ENCODE data around the gene OR8D1.

OR8D1 gene

DNA sequence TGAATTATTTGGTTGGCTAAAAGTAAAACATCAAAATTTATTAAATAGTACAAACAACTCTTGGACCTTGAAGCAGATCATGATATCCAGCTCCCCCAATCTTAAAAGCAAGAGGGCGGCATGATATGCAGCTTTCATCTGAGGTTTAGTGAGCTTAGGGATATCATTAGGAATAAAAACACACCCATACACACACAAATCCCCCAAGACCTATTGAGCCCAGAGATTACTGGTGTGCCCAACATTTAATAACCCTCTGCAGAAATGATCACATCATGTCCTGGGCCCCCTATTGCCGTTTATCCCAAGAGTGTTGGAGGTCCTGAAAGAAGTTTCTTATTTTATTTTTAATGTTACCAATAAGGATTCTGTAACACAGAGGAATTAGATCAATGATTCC lies at the start of gene OR8D1:
Gene OR8D1, minus strand, starts transcription at position 101 of the 400 bp plus-strand sequence. CDS start 3,183 bp downstream, outside the sequence.
- in situ Hi-C loops (cut with HindIII; ENCODE audit: low sequenced_read_pairs) = no loop called here

DNA sequence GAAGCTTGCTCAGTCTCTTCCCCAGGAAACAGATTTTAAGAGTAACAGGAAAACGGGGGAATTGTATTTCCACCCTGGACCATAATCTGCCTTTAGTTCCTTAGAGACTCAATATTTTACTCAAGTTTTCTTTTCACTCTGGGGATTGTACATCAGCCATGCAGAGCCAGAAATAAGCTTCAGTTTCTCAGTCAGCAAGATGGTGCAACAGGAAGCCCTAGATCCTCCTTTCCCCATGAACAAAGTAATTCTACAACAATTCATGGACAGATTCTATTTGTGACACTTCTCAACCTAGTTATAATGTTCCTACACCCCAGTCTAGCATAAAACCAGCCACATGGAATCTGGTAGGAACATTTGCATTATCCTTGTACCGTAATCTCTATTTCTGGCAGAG lies 45.8 kb upstream of the OR8D1 start:
- in situ Hi-C loops (cut with HindIII; ENCODE audit: low sequenced_read_pairs) = no loop called here

DNA sequence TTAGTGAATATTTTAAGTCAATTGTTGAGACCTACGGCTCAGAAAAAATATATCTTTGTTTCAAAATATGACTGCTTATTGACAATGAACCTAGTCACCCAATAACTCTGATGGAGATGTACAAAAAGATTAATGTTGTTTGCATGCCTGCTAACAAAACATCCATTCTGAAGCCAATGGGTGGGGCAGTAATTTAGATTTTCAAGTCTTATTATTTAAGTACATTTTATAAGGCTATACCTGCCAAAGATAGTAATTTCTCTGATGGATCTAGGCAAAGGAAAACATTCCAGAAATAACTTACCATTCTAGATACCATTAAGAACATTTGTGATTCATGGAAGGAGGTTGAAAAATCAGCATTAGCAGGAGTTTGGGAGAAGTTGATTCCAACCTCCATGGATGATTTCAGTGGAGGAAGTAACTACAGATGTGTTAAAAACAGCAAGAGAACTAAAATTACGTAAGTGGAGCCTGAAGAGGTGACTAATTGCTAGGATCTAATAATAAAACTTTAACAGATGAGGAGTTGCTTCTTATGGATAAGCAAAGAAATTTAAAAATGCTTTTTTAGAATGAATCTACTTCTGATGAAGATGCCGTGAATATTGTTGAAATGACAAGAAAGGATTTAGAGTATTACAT lies 32.7 kb upstream of the OR8D1 start:
- in situ Hi-C loops (cut with HindIII; ENCODE audit: low sequenced_read_pairs) = no loop called here

DNA sequence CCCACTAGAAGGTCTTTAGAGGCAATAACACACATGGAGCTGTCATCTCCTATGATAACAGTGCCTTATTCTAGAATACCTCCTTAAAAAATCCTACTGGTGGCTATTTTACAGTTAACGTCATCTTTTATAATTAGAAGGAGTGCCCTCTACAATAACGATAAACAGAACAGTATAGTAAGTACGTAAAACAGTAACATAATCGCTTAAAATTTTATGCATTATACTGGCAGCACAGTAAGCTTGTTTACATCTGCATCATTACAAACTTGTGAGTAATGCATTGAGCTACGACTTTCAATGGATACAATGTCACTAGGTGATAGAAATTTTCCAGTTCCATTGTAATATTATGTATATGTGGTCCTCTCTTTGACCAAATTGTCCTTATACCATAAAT lies 30.6 kb upstream of the OR8D1 start:
- in situ Hi-C loops (cut with HindIII; ENCODE audit: low sequenced_read_pairs) = no loop called here

DNA sequence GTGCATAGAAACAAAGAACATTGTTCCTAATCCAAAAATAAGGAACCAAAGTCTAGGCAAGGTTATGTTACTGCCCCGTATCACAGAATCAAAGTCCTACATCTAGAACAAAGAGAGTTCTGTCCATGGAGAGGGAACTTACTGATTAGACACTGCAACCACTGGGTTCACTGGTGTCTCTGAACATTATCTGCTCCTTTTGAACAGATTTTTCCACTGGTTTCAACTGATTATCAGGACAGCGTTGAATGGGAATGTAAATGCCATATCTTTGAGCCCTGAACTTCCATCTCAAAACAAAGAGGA lies 26.3 kb upstream of the OR8D1 start:
- in situ Hi-C loops (cut with HindIII; ENCODE audit: low sequenced_read_pairs) = no loop called here

DNA sequence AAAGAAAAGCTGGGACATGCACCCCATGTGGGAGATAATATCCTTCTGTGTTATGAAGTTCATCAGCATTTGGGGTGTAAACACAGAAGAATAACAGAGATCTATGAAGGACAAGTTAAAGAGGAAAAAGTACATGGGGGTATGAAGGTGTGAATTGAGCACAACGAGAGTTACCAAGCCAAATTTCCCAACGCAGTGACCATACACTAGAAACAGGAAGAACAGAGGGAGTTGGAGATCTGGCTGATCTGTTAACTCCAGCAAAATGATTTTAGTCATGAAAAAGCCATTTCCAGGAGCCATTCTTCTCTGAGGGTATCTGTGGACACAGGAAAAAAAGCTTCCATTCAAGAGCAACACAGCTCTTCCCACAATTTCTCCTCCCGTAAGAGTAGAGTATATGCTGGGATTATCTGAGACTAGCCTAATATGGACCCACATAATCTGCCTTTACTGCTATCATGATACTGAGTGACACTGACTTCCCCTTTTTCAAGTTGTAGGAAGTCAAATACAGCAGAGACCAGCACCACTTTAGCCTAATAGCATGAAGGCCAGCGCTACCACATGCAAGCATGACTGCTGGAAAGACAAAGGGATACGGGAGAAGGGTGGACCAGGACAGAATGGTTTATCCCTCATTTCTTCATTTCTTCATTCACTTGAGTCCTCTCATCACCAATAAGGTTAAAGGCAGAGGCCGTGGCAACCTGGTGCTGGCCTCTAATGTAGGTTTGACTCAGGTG lies 25.8 kb upstream of the OR8D1 start:
- in situ Hi-C loops (cut with HindIII; ENCODE audit: low sequenced_read_pairs) = no loop called here

DNA sequence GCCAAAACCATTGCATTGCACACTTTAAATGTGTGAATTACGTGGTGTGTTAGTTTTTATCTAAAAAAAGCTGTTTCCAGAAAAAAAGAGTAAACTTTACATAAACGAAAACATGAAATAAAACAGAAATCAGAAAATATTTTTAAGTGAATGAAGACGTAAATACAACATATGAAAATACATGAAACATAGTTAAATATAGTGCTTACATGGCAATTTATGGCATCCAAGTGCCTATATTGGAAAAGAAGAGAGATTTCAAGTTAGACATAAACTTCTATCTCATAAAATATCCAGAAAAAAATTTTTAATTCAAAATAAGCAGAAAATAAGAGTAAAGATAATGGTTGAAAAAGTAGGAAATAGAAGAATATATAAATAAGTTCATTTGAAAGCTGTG lies 18.1 kb upstream of the OR8D1 start:
- in situ Hi-C loops (cut with HindIII; ENCODE audit: low sequenced_read_pairs) = no loop called here

DNA sequence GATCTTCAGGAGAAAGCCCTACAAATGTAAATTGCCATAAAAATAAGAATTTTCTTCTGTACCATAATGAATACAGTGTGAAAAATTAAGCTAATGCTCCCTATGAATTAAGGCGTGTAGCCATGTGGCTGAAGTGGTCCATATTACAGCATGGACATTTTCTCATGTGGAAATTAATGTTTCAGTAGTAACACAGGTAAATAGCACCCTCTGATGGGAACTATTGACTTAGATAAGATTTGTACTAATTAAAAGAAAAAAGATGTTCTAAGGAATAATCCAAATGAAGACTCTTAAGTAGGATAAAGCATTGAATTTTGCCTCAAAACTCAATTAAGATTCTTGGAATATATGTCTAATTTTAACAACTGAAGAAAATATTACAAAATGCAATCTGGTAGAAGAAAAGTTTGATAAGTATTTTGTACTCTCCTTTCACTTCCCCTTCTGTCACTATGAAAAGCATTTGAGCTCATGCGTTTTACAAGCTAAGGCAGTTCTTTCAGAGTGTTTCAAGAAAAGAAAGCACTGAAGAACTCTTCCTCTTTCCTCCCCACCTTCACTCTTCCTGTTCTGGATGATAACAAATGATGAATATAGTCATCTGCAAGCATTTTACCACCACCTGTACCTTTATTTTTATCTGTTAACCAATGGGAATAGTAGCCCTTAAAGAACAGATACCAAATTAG lies 16.2 kb upstream of the OR8D1 start:
- in situ Hi-C loops (cut with HindIII; ENCODE audit: low sequenced_read_pairs) = no loop called here

DNA sequence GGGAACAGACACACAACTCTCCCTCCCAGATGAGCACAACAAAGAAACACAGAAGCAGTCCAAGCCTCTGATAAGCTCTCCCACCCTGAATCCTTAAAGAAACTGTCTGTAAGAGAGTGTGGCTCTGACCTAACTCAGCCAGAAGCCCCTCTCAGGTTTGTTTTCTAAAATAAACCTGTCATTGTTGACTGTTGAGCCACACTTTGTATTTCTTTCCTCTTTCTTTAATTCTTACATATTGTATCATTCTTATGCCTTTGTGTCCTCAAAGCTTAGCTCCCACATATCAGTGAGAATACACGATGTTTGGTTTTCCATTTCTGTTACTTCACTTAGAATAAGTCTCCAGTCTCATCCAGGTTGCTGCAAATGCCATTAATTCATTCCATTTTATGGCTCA lies 14.0 kb upstream of the OR8D1 start:
- in situ Hi-C loops (cut with HindIII; ENCODE audit: low sequenced_read_pairs) = no loop called here

DNA sequence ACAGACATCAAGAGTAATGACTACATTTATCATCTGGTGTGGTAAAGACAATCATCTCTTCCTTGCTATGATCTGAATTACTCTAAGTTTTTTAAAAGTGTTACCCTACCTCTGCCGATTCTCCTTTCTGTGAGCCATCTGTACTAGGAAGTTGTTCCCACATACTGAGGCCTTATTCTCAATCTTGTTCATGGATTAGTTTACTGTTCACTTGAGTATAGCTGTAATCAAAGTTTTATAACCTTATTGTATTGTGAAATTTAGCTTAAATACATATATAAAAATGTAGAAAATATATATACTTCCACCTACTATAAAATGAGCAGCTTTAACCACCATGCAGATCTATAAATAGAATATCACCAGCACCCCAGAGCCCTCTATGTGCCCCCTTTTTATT lies 8.6 kb upstream of the OR8D1 start:
- in situ Hi-C loops (cut with HindIII; ENCODE audit: low sequenced_read_pairs) = no loop called here

DNA sequence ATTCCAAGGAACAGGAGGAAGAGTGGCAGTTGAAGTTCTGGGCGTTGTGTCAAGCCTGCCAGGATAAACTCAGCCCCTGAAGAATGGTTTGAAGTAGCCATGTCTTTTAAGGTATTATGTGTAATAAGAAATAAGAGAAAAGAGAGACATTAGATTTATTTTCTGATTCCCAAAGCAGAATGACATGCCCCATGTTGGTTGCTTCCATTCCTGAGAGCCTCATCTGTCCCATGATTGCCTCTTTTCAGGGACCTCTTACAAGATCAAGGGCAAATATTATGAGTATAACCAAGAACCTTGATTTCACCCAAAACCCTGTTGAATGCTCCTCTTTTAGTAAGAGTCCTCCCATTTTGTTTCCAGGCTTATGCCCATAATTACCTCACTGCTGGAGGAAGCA lies 6.3 kb upstream of the OR8D1 start, which contains the start of gene OR8D2:
Gene OR8D2, minus strand, starts transcription at position 101 of the 400 bp plus-strand sequence. Its CDS starts 0 bp downstream, at position 101.
- in situ Hi-C loops (cut with HindIII; ENCODE audit: low sequenced_read_pairs) = no loop called here

DNA sequence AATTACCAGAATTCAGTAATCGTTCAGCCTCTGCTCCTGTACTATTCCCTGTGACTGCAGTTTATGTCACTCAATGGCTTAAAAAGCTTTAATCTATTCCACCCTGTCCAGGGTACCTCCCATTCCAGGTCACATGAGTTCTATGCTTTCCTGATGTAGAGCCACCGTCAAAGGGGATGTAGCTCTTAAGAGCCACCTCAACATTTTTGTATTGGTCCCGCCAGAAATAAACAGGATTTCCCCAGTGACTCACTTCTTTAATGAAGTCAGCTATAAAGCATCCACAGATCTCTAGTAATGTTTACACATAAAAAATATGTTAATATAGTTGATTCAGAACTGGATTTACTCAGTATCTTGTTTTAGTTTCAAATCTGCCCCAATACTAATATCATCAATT lies 1.3 kb upstream of the OR8D1 start:
- in situ Hi-C loops (cut with HindIII; ENCODE audit: low sequenced_read_pairs) = no loop called here

DNA sequence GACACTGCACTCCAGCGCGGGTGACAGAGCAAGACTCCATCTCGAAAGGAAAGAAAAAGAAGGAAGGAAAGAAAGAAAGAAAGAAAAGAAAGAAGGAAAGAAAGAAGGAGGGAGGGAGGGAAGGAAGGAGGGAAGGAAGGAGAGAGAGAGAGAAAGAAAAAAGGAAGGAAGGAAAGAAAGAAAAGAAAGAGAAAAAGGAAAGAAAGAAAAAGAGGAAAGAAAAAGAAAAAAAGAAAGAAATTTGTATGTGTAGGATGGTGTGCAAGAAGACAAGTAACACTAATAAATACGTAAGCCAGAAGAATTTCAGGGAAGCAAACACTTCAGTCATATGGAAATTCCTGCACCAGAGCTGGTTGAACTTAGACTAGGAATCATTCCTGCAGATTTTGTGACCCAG lies 618 bp downstream of the OR8D1 start:
- in situ Hi-C loops (cut with HindIII; ENCODE audit: low sequenced_read_pairs) = no loop called here

DNA sequence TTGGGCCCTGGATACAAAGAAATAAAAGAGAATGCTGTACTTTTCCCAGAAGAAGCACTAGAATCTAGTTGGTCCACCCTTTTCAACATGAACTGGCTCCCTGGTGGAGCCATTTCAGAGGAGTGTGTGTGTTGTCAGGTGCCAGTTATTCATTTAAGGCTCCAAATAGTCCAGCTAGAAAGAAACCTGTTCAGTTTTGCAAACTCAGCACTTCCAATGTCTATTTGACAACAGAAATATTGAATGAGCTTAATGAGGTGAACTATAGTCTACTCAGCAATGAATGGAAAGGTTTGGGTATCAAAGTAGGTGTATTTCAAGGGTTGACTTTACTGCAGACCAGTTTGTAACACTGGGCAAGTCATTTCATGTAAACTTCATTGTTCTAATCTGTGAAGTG lies 2.1 kb downstream of the OR8D1 start:
- in situ Hi-C loops (cut with HindIII; ENCODE audit: low sequenced_read_pairs) = no loop called here

DNA sequence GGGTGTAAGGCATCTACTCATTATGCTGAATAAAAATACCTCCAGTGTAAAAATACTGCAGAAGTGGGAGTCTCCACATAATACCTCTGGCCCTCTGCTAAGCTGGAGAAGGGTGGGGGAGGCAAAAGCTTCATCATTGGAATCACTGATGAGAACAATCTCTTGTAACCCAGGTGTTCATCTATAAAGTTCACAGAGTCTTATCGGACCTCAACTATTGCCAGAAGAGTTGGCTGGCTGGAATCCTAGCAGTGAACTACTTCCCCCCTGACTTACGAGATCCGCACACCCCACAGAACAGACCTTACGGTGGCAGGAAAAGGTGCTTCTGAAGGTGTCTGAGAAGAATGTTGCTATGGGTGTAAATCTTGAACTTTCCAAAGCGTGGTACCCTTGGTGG lies 2.5 kb downstream of the OR8D1 start:
- in situ Hi-C loops (cut with HindIII; ENCODE audit: low sequenced_read_pairs) = no loop called here

DNA sequence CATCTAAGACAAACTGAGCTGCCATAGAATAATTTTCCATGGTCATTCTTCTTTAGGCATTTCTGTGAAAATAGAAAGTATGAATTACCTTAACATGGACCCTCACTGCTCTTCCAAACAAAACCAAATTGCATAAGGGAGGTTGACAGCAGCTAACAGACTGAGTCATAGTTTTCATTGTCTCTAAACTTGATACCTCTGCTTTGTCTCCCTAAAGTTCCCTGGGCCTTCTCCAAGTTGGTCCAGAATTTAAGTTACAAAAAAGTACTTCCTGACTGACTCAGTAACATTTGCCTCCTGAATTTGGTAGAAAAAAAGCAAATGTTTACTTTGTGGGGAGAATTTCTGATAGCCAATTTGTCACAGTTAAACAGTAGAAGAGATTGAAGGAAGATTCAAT lies 3.0 kb downstream of the OR8D1 start:
- in situ Hi-C loops (cut with HindIII; ENCODE audit: low sequenced_read_pairs) = no loop called here

DNA sequence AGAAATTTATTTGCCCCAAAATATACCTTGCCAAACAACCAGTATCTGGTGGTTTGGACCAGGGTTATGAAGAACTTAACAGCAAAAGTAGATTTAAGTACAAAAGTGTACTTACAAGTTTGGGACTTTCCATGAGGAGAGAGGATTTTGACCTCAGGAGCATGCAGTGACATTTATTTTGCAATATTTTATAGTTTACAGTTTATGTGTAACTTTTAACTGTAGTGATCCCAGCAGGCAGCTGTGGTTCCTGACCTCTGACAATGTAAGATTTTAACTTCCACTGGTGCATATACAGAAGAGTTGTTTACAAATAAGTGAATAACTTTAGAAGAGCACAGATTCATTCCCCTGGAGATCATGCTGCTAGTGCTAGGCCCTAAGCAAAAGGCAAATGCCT lies 6.7 kb downstream of the OR8D1 start:
- in situ Hi-C loops (cut with HindIII; ENCODE audit: low sequenced_read_pairs) = no loop called here

DNA sequence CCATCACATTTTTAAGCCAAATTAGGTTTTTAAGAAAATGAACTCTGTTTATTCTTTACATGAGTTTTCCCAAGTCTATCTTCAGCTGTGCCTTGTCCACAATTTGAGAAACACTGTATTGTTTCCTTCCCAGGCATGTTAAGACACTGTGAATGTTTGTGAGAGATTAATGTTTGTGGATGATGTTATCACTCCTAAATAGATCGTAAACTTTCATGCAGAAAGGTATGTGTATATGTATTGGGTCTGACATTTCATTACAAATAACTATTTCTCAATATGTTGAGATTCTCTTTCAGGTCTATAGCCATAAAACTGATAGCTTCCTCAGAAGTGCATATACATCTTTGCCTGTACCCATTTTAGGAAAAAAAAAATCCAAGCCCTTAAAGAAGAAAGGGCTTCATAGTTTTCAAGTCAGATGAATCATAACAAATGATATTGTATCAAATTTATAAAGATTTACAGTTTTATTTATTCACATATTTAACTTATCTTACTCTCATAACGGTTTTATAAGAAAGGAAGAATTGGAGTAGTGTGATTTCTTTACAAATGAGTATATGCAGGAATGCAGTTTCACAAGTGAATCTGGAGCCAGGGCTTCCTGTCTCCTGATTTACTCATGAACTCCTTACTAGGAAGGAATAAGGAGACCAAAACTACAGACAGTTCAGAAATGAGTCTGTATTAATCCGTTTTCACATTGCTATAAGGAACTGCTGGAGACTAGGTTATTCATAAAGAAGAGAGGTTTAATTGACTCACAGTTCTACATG lies 11.2 kb downstream of the OR8D1 start:
- in situ Hi-C loops (cut with HindIII; ENCODE audit: low sequenced_read_pairs) = no loop called here

DNA sequence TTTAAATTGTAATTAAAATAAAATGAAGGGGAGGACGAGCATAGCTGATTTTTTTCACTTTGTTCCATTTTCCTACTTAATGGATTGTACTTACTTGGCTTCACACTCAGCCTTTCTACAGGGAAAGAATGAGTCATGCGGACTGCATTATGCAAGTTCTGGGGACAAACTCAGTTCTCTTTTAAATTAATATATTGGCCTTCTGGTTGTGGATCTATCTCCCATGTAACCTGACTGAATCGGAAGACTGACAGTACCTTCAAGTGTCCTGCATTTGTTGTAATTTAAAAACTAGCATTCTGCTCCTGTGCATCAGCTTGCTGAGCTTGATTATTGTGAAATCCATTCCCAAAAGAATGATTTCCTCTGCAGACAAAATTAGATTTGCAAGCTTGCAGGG lies 12.2 kb downstream of the OR8D1 start:
- in situ Hi-C loops (cut with HindIII; ENCODE audit: low sequenced_read_pairs) = no loop called here

DNA sequence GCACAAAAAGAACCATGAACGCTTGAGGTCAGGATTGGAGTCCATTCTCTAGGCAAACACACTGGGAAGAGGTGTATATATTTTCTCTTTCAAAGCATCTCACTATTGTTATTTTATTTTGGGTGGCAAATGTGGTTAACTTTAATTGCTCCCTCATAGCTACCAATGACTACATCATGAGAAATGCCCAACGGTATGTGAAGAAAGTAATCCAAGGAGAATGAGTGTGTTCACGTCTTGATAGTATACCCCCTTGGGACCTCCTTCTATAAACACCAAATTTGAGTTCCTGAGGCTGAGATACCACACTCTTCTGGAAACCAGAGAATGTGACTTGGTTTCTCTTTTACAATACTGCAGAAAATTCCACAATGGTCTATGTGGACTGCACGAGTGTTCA lies 15.8 kb downstream of the OR8D1 start:
- in situ Hi-C loops (cut with HindIII; ENCODE audit: low sequenced_read_pairs) = no loop called here

DNA sequence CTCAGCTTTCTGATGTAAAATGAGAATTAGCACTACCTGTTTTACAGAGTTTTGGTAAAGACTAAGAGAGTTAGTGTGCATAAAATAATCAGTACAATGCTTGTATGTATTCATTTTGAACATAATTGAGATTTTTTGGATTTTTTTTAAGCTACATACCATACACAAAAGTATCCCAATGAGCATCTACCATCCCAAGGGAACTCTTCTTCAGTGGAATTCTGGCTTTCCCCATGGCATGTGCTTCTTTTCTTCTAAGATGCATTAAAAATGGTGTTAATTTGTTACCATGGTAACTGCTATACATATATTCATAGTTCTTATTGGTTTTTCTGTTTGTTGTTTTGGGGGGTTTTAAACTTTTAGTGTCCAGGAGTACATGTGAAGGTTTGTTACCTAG lies 17.7 kb downstream of the OR8D1 start:
- in situ Hi-C loops (cut with HindIII; ENCODE audit: low sequenced_read_pairs) = no loop called here
